Measurements from ENCODE around the gene YARS2. TPM values are rescaled to one million over a fixed set of nuclear protein-coding genes. Genes with fewer than 3 reads are reported as not detected.
A peak's percentile ranks its signal among the peaks of the same experiment; 100 is the strongest.

Gene YARS2
- 10 to 100 TPM; 13.3 to 30.4 (median 19.5) TPM for total RNA-seq

DNA sequence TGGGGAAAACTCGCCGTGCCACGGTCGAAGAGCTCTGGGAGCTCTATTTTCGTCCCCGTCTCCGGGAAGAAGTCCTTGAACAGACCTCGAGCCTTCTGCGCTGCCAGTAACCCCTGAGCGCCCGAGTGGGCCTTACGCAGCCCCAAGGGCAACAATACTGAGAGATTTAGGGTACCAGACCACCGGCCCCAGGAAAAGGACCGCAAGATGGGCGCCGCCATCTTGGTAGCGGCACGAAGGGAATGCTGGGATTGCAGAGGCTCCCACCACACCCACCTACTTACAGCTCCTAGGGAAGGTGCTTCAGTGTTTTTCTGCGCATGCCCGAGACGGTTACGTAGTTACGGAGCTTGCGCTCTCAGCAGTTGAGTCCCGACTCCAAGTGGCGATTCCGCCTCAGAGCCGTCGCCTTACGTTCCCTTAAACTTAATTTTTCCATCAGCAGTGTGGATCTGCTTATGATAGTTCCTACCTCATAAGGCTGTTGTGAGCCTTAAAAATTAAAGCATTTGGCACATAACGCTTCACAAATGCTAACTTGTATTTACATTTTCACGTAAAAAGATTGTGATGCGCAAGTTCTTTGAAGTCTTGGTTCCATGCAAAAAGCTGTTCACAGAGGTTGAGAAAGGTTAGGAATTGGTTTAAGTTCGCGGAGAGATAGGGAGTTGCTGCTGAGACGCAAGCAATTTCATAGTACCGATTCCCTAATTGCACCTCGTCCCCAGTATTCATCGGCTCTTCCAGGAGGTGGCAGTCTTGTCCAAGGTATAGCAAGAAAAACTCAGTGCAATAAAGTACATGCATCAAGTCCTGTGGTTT lies at the start of gene YARS2:
TSS of gene YARS2 (minus strand) at position 244 of the 822 bp plus-strand sequence. CDS start at position 221, 23 bp downstream.
- peaks cover 14 to 17% of the 10 kb centered on the region in 2 donors for H3K4me1 ChIP-seq (replicated peaks in 1 of 2)
- ATAC-seq (replicated peaks in 6 of 8): peak; percentile 84 to 97 (median 94)
- peak within 1 kb of the TSS; percentile 79 to 97 (median 95) for H3K4me3 ChIP-seq
- WGBS, 10 experiments: 0 to 5% (median 0%) methylated on average over 1 to 12 of the region's 39 CpGs
- in situ Hi-C loops (cut with MboI; ENCODE audit: low pct_unique_long_range_greater_than_20kb in 2 of 9, low sequenced_read_pairs in 9 of 9, unreplicated experiment in 9 of 9): loop anchor here in 8 of 9 experiments (10.0 to 25.0 kb wide), 5 partner anchors 159 to 1281 kb away; partner anchors contain the start of gene ALG10 (in 6 of the 8)
- peak within 1 kb of the TSS; percentile 88 to 90 for H3K27ac ChIP-seq

- 0 to 100% (median 85%) methylated on average over 1 to 3 of the region's 3 CpGs; no CpG with 5 or more reads in 1 of the 10 experiments for WGBS, 10 experiments
- H3K27ac ChIP-seq: no peak overlapping the region
- in situ Hi-C loops (cut with MboI; ENCODE audit: low pct_unique_long_range_greater_than_20kb in 2 of 9, low sequenced_read_pairs in 9 of 9, unreplicated experiment in 9 of 9): no loop called here
- no peaks in the 10 kb centered on the region for H3K4me1 ChIP-seq (replicated peaks in 1 of 2)
- no peak for ATAC-seq (replicated peaks in 6 of 8)
- H3K4me3 ChIP-seq: no peak overlapping the region
These were observed 48.6 kb upstream of the YARS2 start for GRCh38 chr12:32804301-32804700.

GRCh38 chr12:32801269-32801980 lies 45.7 kb upstream of the YARS2 start:
- Histone ChIP-seq H3K27ac (no peak overlapping the region), H3K4me3 (no peak overlapping the region), H3K4me1 (replicated peaks in 1 of 2) (no peaks in the 10 kb centered on the region)
- in situ Hi-C loops (cut with MboI; ENCODE audit: low pct_unique_long_range_greater_than_20kb in 2 of 9, low sequenced_read_pairs in 9 of 9, unreplicated experiment in 9 of 9): no loop called here
- WGBS, 10 experiments: 8 to 93% (median 86%) methylated on average over 1 to 5 of the region's 5 CpGs
- ATAC-seq (replicated peaks in 6 of 8): no peak

DNA sequence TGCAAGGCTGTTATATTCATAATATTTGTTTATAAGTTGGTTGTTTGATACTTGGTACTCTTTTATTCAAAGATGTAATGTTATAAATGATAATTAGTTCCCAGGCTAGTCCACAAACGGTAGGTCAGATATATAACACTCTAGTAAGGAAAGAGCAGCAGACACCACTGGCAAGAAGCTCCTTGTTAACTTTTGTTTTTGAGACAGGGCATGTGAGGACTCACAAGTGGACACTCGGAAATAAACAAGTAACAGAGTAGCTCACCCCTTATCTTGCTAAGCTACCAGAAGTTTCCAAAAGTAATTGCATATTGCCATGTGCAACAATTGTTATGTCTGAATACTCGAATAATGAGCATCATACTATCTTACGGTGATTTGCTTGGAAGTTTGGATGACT lies 38.6 kb upstream of the YARS2 start:
- WGBS, 10 experiments: 0 to 95% (median 67%) methylated on average over 1 to 4 of the region's 4 CpGs; no CpG with 5 or more reads in 1 of the 10 experiments
- Histone ChIP-seq H3K4me1 (replicated peaks in 1 of 2) (no peaks in the 10 kb centered on the region), H3K27ac (no peak overlapping the region), H3K4me3 (no peak overlapping the region)
- ATAC-seq (replicated peaks in 6 of 8): no peak
- in situ Hi-C loops (cut with MboI; ENCODE audit: low pct_unique_long_range_greater_than_20kb in 2 of 9, low sequenced_read_pairs in 9 of 9, unreplicated experiment in 9 of 9): no loop called here

DNA sequence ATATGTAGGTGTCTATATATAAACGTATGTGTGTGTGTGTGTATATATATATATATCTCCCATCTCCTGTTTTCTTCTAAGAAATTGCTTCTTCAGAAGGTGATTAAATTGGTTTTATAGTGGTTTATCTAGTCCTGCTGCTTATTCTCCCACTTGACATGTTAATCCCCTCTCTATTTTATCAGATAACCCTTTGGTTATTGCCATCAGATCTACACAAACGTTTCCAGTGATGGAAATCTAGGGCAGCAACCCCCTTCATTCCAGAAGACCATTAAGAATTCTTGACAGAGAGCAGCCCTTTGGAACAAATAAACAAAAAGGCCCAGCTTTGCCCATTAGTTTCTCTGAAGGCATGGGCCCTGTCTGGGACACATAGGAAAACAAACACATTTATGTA lies 34.2 kb upstream of the YARS2 start:
- H3K27ac ChIP-seq: no peak overlapping the region

GRCh38 chr12:32789446-32789845 lies 33.7 kb upstream of the YARS2 start:
- no peak for ATAC-seq (replicated peaks in 6 of 8)
- in situ Hi-C loops (cut with MboI; ENCODE audit: low pct_unique_long_range_greater_than_20kb in 2 of 9, low sequenced_read_pairs in 9 of 9, unreplicated experiment in 9 of 9): no loop called here
- Histone ChIP-seq H3K27ac (no peak overlapping the region), H3K4me3 (no peak overlapping the region), H3K4me1 (replicated peaks in 1 of 2) (peaks cover 0 to 7% of the 10 kb centered on the region in 2 donors)

More for the DNA sequence above, 34.2 kb upstream of the YARS2 start:
- no peak overlapping the region for H3K4me3 ChIP-seq
- no peak for ATAC-seq (replicated peaks in 6 of 8)
- in situ Hi-C loops (cut with MboI; ENCODE audit: low pct_unique_long_range_greater_than_20kb in 2 of 9, low sequenced_read_pairs in 9 of 9, unreplicated experiment in 9 of 9): no loop called here
- peaks cover 0 to 7% of the 10 kb centered on the region in 2 donors for H3K4me1 ChIP-seq (replicated peaks in 1 of 2)
- 0 to 90% (median 67%) methylated on average over 1 to 2 of the region's 2 CpGs; no CpG with 5 or more reads in 2 of the 10 experiments for WGBS, 10 experiments

GRCh38 chr12:32788405-32788804 lies 32.7 kb upstream of the YARS2 start:
- 0 to 93% (median 40%) methylated on average over 1 to 3 of the region's 4 CpGs; no CpG with 5 or more reads in 4 of the 10 experiments for WGBS, 10 experiments
- no peak for ATAC-seq (replicated peaks in 6 of 8)
- in situ Hi-C loops (cut with MboI; ENCODE audit: low pct_unique_long_range_greater_than_20kb in 2 of 9, low sequenced_read_pairs in 9 of 9, unreplicated experiment in 9 of 9): no loop called here

GRCh38 chr12:32785557-32785956 lies 29.9 kb upstream of the YARS2 start:
- no peak overlapping the region for H3K27ac ChIP-seq
- no peak overlapping the region for H3K4me3 ChIP-seq
- ATAC-seq (replicated peaks in 6 of 8): peak in 5 of 8 experiments; percentile 26 to 89 (median 60)
- WGBS, 10 experiments: 0 to 50% (median 17%) methylated on average over 2 to 5 of the region's 5 CpGs; no CpG with 5 or more reads in 2 of the 10 experiments
- in situ Hi-C loops (cut with MboI; ENCODE audit: low pct_unique_long_range_greater_than_20kb in 2 of 9, low sequenced_read_pairs in 9 of 9, unreplicated experiment in 9 of 9): no loop called here
- H3K4me1 ChIP-seq (replicated peaks in 1 of 2): peaks cover 0 to 7% of the 10 kb centered on the region in 2 donors

More at GRCh38 chr12:32788405-32788804, 32.7 kb upstream of the YARS2 start:
- H3K4me1 ChIP-seq (replicated peaks in 1 of 2): peaks cover 0 to 7% of the 10 kb centered on the region in 2 donors
- H3K4me3 ChIP-seq: no peak overlapping the region
- H3K27ac ChIP-seq: no peak overlapping the region

DNA sequence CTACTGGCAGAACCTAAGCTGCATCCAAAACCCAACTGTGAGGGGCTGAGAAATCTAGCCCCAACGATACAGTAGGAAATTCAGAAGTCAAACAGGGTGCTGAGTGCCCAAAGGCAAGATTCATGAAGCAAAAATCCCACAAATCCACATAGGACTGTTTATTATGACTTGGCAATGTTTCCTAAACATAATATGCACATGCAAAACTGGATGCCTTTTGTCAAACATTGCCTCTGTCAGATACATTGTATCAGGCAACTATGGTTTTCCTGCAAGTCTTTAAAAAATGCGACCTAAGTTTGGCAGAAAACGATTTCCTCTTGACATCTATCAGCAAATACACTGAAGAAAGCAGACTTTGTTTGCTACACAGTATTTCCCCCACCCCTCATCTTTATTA lies 27.3 kb upstream of the YARS2 start:
- in situ Hi-C loops (cut with MboI; ENCODE audit: low pct_unique_long_range_greater_than_20kb in 2 of 9, low sequenced_read_pairs in 9 of 9, unreplicated experiment in 9 of 9): no loop called here
- Histone ChIP-seq H3K4me3 (no peak overlapping the region), H3K4me1 (replicated peaks in 1 of 2) (peaks cover 0 to 7% of the 10 kb centered on the region in 2 donors), H3K27ac (no peak overlapping the region)
- ATAC-seq (replicated peaks in 6 of 8): peak in 1 of 8 experiments; percentile 27
- WGBS, 10 experiments: 17 to 100% (median 88%) methylated on average over 1 to 3 of the region's 3 CpGs; no CpG with 5 or more reads in 1 of the 10 experiments

GRCh38 chr12:32780071-32780470 lies 24.4 kb upstream of the YARS2 start:
- in situ Hi-C loops (cut with MboI; ENCODE audit: low pct_unique_long_range_greater_than_20kb in 2 of 9, low sequenced_read_pairs in 9 of 9, unreplicated experiment in 9 of 9): no loop called here
- Histone ChIP-seq H3K4me1 (replicated peaks in 1 of 2) (no peaks in the 10 kb centered on the region), H3K4me3 (no peak overlapping the region), H3K27ac (no peak overlapping the region)
- 0 to 100% (median 75%) methylated on average over 1 of the region's 1 CpG; no CpG with 5 or more reads in 1 of the 10 experiments for WGBS, 10 experiments
- ATAC-seq (replicated peaks in 6 of 8): no peak

- Histone ChIP-seq H3K27ac (no peak overlapping the region), H3K4me3 (no peak overlapping the region), H3K4me1 (replicated peaks in 1 of 2) (no peaks in the 10 kb centered on the region)
- ATAC-seq (replicated peaks in 6 of 8): peak in 1 of 8 experiments; percentile 20
- 6 to 100% (median 64%) methylated on average over 1 to 5 of the region's 6 CpGs; no CpG with 5 or more reads in 2 of the 10 experiments for WGBS, 10 experiments
- in situ Hi-C loops (cut with MboI; ENCODE audit: low pct_unique_long_range_greater_than_20kb in 2 of 9, low sequenced_read_pairs in 9 of 9, unreplicated experiment in 9 of 9): no loop called here
These were observed 22.0 kb upstream of the YARS2 start for GRCh38 chr12:32777691-32778175.

GRCh38 chr12:32777159-32777558 lies 21.5 kb upstream of the YARS2 start:
- Histone ChIP-seq H3K4me1 (replicated peaks in 1 of 2) (no peaks in the 10 kb centered on the region), H3K27ac (no peak overlapping the region), H3K4me3 (no peak overlapping the region)
- 8 to 96% (median 37%) methylated on average over 1 to 5 of the region's 5 CpGs; no CpG with 5 or more reads in 2 of the 10 experiments for WGBS, 10 experiments
- ATAC-seq (replicated peaks in 6 of 8): no peak
- in situ Hi-C loops (cut with MboI; ENCODE audit: low pct_unique_long_range_greater_than_20kb in 2 of 9, low sequenced_read_pairs in 9 of 9, unreplicated experiment in 9 of 9): no loop called here

- Histone ChIP-seq H3K4me1 (replicated peaks in 1 of 2) (no peaks in the 10 kb centered on the region), H3K27ac (no peak overlapping the region), H3K4me3 (no peak overlapping the region)
- in situ Hi-C loops (cut with MboI; ENCODE audit: low pct_unique_long_range_greater_than_20kb in 2 of 9, low sequenced_read_pairs in 9 of 9, unreplicated experiment in 9 of 9): no loop called here
- WGBS, 10 experiments: 0 to 100% (median 88%) methylated on average over 2 to 4 of the region's 4 CpGs
- no peak for ATAC-seq (replicated peaks in 6 of 8)
These were observed 20.6 kb upstream of the YARS2 start for GRCh38 chr12:32776258-32776657.
